LHCN-M2 (cell line): ENCODE measurements around the gene CCDC30. TPM values are rescaled to one million over a fixed set of nuclear protein-coding genes. Genes with fewer than 3 reads are reported as not detected.
A peak's percentile ranks its signal among the peaks of the same experiment; 100 is the strongest.
"Not testable (repeated sequence)": the region's sequence is repeated elsewhere in the genome, so short reads cannot be mapped to it uniquely, and the experiment has no call there.

Experiments
- DNase-seq: peaks from one replicate; pipeline ENCODE4 v3.0.0-alpha.2; 2012; ENCODE audit warnings: low read depth
- total RNA-seq: library from RNA; depleted of rRNA; stranded (reverse); fragments of >200 nt; gene quantifications from 2 replicates; pipeline ENCODE4 v1.2.3, GENCODE V29; 2014

Gene CCDC30
- total RNA-seq, 1 experiment from 2014 or later = 0.17 TPM

DNA sequence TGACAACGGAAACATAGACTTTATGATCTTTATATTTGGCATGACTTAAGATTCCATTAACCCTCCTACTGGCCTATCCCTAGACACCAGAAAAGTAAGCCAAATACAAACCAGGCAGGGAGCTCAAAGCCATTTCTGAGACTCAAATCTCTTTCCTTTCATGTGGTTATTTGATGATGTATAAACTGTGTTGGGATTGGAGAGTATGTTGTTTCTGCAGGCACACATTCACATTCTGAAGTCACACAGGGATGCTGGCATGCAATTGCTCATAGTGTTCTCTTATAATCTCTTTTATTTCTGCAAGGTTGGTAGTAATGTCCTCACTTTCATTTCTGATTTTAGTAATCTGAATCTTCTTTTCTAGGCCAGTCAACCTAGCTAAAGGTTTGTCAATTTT, 13.0 kb upstream of the CCDC30 start:
- no peak for DNase-seq

GRCh38 chr1:42453386-42453785, 9.7 kb upstream of the CCDC30 start:
- DNase-seq = no peak

DNA sequence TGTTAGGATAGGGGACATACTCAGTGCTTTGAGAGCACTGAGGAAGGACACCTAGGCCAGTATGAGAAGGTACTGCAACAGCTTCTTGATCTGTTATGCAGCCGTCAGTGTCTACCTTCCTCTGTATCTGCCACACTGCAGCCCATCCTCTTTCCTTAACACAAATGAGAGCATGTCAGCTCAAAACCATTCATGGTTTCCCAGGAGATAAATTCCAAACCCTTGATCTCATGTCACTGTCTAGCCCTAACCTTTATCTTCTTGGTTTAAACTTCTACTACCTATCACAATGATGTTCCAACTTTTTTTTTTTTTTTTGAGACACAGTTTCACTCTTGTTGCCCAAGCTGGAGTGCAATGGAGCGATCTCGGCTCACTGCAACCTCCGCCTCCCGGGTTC, 8.7 kb upstream of the CCDC30 start:
- DNase-seq = no peak

DNA sequence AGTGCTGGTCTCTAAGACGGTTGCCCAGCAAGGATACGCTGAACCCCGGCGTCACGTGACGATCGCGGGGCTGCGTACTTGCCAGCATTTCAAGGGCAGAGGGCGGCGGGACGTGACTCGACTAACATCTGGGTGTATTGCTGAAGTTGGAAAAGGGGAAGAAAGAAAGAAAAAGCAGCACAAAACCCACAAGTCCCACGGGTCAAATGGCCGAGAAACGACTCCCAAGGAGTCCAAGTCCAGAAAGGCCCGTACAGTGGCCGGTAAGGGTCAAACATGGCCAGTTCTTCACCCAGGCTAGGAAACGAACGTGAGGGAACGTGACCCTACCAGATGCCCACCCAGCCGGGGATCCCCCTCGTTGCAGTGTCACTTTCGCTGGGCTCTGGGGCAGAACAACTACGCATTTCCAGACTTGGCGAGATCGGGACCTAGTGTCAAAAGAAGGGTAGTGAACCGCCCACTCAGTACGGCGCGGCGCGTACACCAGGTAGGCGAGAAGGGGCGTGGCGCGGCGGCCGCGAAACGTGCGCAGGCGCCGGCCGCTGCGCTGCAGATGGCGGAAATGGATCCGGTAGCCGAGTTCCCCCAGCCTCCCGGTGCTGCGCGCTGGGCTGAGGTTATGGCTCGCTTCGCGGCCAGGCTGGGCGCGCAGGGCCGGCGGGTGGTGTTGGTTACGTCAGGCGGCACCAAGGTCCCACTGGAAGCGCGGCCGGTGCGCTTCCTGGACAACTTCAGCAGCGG, 6.9 kb upstream of the CCDC30 start, which contains the start of the genes PPCS and ZMYND12:
PPCS (plus strand) TSS at position 534 of the 744 bp plus-strand sequence; CDS start at position 557, 23 bp downstream.
ZMYND12 (minus strand) TSS at position 13 of the 744 bp plus-strand sequence. CDS start 25 bp downstream, outside the sequence.
- peak; percentile 83 for DNase-seq

- peak; percentile 48 for DNase-seq
Measured at GRCh38 chr1:42456754-42457089, 6.4 kb upstream of the CCDC30 start.

DNA sequence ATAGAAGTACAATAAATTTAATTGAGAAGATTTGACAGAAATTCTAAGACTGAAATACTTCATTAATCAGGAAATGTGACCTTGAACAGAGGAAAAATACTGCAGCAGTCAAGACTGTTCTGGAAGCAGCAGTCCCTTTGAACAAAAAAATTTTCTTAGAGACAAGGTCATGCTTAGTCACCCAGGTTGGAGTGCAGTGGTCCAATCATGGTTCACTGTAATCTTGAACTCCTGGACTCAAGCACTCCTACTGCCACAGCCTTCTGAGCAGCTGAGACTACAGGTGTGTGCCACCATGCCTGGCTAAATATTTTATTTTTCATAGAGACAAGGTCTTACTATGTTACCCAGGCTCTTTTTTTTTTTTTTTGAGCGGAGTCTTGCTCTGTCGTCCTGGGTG, 1.9 kb upstream of the CCDC30 start:
- DNase-seq = no peak

- DNase-seq = no peak
Measured at GRCh38 chr1:42463921-42464320, 835 bp downstream of the CCDC30 start.

DNA sequence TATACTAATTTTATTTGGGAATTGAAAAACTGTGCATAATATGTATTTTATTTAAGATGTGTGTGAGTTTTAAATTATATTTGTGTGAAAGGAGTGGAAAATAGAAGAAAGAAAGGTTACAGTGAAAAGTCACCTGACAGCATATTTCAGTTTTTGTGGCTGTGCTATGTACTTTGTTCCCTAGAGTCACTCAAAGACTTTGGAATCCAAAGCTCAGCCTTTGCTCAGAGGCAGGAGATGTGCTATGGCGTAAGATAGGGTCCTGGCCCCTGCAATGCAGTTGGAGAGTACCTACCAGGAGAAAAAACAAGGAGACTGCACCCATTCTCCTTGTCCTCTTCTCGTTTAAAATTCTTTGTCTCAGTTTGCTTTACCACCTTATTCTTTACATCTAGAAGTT, 2.9 kb downstream of the CCDC30 start:
- no peak for DNase-seq

GRCh38 chr1:42469727-42470126, 6.6 kb downstream of the CCDC30 start:
- DNase-seq = no peak

DNA sequence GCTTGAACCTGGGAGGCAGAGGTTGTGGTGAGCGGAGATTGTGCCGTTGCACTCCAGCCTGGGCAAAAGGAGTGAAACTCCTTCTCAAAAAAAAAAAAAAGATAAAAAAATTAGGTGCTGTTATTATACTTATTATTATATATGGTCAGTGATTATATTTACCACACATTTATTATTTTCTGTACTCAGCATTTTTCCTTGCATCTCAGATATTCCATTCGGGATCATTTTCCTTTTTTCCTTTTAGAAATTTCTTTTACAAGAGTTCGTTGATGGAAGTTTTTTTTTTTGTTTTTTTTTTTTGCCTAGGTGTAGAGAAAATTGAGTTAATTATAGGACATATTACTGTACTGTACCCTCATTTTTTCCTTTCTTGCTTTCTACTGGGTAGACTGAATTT, 13.5 kb downstream of the CCDC30 start:
- no peak for DNase-seq

GRCh38 chr1:42477354-42477753, 14.3 kb downstream of the CCDC30 start:
- not testable (repeated sequence) for DNase-seq

- no peak for DNase-seq
Measured at GRCh38 chr1:42477775-42478174, 14.7 kb downstream of the CCDC30 start.

DNA sequence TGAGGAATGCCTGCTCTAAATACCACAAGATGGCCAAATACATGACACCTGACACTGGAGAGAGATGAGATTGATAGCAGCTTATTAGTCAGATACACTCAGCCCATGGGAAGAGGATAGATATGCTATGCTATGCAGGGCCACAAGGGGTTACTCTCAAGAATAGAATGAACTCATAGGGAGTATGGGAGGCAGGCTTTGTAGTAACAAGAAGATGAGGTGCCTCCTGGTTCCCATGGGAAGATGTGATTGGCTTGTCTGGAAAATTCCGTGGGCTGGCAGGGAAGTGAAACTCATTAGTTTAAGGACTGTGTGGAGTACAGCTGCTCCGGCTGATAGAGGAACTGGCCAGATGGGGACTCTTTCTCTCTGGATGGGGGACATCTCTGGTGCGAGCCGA, 16.5 kb downstream of the CCDC30 start:
- DNase-seq = peak; percentile 49

DNA sequence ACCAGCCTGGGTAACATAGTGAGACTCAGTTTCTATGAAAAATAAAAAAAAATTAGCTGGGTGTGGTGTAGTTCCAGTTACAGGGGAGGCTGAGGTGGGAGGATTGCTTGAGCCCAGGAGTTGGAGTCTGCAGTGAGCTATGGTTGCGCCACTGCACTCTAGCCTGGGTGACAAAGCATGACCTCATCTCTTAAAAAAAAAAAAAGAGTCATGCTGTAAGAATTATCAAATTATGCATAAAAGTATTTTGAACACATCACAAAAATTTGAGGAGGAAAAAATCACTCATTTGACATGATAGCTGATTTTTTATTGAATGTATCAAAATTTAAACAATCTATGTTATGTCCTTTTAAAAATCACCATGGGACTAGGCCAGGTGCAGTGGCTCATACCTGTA, 17.8 kb downstream of the CCDC30 start:
- DNase-seq = peak; percentile 15

GRCh38 chr1:42482635-42483153, 19.6 kb downstream of the CCDC30 start:
- DNase-seq = no peak

- DNase-seq = peak; percentile 83
Measured at GRCh38 chr1:42484382-42484781, 21.3 kb downstream of the CCDC30 start.

GRCh38 chr1:42490237-42490636, 27.2 kb downstream of the CCDC30 start:
- DNase-seq = no peak

GRCh38 chr1:42502031-42502430, 38.9 kb downstream of the CCDC30 start:
- not testable (repeated sequence) for DNase-seq

DNA sequence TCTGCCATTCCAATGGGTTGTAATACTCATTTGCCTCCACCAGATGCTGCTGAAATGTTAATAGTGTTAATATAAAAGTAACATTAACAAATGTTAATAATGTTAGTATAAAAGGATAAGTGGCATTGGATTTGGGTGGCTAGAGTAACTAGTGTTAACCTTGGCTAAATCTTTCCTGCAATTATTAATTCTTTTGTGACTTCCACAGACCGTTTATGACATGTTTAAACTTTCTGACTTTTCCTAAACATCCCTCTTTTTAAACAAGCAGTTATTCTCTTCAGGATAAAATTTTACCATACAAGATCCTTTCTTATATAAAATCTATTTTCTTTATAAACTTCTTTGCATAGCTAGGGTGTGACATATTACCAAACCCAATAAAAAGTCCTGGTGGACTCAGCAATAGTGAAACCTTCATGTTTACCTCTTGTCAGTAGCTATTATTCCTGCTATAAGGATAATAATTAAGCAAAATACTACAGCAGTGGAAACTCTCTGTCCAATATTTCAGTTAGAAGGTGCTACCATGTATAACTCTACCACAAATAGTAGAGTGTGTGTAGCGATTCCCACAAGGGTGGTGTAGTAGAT, 41.5 kb downstream of the CCDC30 start:
- DNase-seq = no peak

DNA sequence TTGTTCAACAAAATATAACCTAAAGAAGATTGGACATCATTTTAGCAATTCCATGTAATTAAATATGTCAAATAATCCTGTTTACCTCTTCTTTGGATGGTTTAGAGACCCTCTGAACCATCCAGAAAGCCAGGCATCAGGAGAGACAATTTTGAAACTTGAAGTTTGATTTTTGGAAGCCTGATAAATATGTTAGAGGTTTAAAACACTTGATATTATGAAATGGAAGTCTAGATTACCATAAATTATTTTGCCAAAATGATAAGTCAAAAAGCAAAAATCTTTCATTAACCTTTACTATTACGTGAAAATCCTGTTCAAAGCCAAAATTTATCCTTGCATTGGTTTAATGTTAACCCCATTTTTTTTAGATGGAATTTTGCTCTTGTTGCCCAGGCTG, 43.5 kb downstream of the CCDC30 start:
- no peak for DNase-seq

DNA sequence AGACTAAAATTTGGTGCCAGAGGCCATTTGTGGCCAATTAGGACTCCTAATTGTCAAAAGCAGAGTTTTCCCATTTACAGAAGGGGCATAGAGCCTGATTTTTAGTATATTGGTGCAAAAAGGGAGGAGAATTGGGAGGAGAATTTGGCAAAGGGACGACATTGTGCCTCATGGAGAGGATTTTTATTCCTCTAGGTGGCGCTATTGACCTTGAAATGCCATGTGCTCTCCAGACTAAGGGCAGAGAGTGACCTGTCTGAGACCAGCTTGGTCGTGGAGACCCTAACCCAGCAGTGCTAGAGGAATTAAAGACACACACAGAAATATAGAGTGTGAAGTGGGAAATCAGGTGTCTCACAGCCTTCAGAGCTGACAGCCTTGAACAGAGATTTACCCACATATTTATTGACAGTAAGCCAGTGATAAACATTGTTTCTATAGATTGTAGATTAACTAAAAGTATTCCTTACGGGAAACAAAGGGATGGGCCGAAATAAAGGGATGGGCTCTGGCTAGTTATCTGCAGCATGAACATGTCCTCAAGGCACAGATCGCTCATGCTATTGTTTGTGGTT, 48.6 kb downstream of the CCDC30 start:
- not testable (repeated sequence) for DNase-seq

DNA sequence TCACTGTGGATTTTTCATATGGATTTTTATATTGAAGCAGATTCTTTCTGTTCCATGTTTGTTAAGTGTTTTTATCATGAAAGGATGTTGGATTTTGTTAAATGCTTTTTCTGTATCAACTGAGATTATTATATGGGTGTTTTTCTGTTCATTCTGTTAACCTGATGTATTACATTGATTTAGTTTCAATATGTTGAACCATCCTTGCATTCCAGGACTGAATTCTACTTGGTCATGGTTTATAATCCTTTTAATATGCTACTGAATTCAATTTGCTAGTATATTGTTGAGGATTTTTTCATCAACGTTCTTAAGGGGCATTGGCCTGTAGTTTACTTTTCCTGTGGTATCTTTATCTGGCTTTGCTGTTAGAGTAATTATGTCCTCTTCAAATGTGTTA, 55.8 kb downstream of the CCDC30 start:
- DNase-seq = no peak

DNA sequence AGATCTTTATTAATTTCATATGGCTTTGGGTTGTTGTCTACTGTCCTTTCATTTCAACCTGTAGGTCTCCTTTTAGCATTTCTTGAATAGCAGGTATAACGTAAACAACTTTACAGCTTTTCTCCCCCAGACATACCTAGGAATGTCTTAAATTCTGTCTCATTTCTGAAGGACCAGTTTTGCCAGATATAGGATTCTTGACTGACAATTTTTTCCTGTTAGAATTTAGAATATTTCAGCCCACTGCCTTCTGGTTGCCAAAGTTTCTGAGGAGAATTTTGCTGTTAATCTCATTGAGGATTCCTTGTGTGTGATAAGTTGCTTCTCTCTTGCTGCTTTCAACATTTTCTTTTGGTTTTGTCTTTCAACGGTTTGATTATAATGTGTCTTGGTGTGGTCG, 60.1 kb downstream of the CCDC30 start:
- no peak for DNase-seq
